GM23338 (cell line): Measurements from ENCODE around the gene FRMD3. TPM values are rescaled to one million over a fixed set of nuclear protein-coding genes. Genes with fewer than 3 reads are reported as not detected.

Experiments used
- ATAC-seq: fragments of 200-7000 bp; cut with Tn5 transposase; 3 replicates; pipeline ENCODE4 v1.9.1; 2020
- DNase-seq: peaks from one replicate; pipeline ENCODE4 v3.0.0-alpha.2; 2015; ENCODE audit warnings: low spot score
- H2AFZ ChIP-seq: fragments of 200-600 bp; sonication (generic); 2 replicates; pipeline ENCODE4 v1.8.0; 2016; ENCODE audit warnings: antibody characterized with exemption, mild to moderate bottlenecking, moderate library complexity
- H3F3A ChIP-seq: fragments of 200-600 bp; sonication (generic); replicated peaks from 2 replicates; pipeline ENCODE4 v1.8.0; 2017; ENCODE audit warnings: antibody characterized with exemption, mixed run types, low read depth
- H3K27ac ChIP-seq: fragments of 200-600 bp; sonication (generic); 2 replicates; pipeline ENCODE4 v1.6.1; 2016; ENCODE audit warnings: low read depth
- H3K27me3 ChIP-seq: fragments of 200-600 bp; sonication (generic); 2 replicates; pipeline ENCODE4 v1.8.0; 2016; ENCODE audit warnings: mild to moderate bottlenecking, mixed run types, moderate library complexity; ENCODE audit not compliant: insufficient read depth
- H3K36me3 ChIP-seq: fragments of 200-600 bp; sonication (generic); 2 replicates; pipeline ENCODE4 v1.8.0; 2016; ENCODE audit warnings: mild to moderate bottlenecking; ENCODE audit not compliant: insufficient read depth
- H3K4me1 ChIP-seq: fragments of 200-600 bp; sonication (generic); 2 replicates; pipeline ENCODE4 v1.8.0; 2016; ENCODE audit warnings: mild to moderate bottlenecking, moderate library complexity; ENCODE audit not compliant: insufficient read depth
- H3K4me2 ChIP-seq: fragments of 200-600 bp; sonication (generic); 2 replicates; pipeline ENCODE4 v1.7.1; 2017; ENCODE audit warnings: mixed run types
- H3K4me3 ChIP-seq: fragments of 200-600 bp; sonication (generic); 2 replicates; pipeline ENCODE4 v1.6.1; 2016; ENCODE audit warnings: mixed run types
- H3K79me2 ChIP-seq: fragments of 200-600 bp; sonication (generic); replicated peaks from 2 replicates; pipeline ENCODE4 v1.8.0; 2017; ENCODE audit warnings: mild to moderate bottlenecking; ENCODE audit not compliant: insufficient read depth
- H3K9me2 ChIP-seq: fragments of 200-600 bp; sonication (generic); 2 replicates; pipeline ENCODE4 v1.8.0; 2017; ENCODE audit not compliant: insufficient read depth
- H4K20me1 ChIP-seq: fragments of 200-600 bp; sonication (generic); replicated peaks from 2 replicates; pipeline ENCODE4 v1.8.0; 2017; ENCODE audit warnings: mild to moderate bottlenecking; ENCODE audit not compliant: insufficient read depth
- H3K27ac Mint-ChIP-seq: 2 replicates; pipeline ENCODE4 v1.8.0; 2020; ENCODE audit warnings: inconsistent platforms, mild to moderate bottlenecking, moderate library complexity, mixed read lengths
- H3K27me3 Mint-ChIP-seq: 3 replicates; pipeline ENCODE4 v1.8.0; 2022; ENCODE audit warnings: low read depth, mild to moderate bottlenecking, moderate library complexity, mixed read lengths, inconsistent platforms; ENCODE audit not compliant: insufficient read depth, poor library complexity
- H3K36me3 Mint-ChIP-seq: 3 replicates; pipeline ENCODE4 v1.8.0; 2021; ENCODE audit warnings: low read depth, mild to moderate bottlenecking, inconsistent platforms, moderate library complexity, mixed read lengths
- H3K4me1 Mint-ChIP-seq: 3 replicates; pipeline ENCODE4 v1.8.0; 2020; ENCODE audit warnings: mild to moderate bottlenecking, inconsistent platforms, mixed read lengths
- H3K4me3 Mint-ChIP-seq: 3 replicates; pipeline ENCODE4 v1.8.0; 2021; ENCODE audit warnings: moderate library complexity, mild to moderate bottlenecking, inconsistent platforms, mixed read lengths
- H3K9me3 Mint-ChIP-seq: 3 replicates; pipeline ENCODE4 v1.8.0; 2020; ENCODE audit warnings: moderate library complexity, mild to moderate bottlenecking, inconsistent platforms, mixed read lengths
- EZH2 ChIP-seq: fragments of 200-600 bp; sonication (generic); IDR thresholded peaks from one replicate; pipeline ENCODE4 v1.8.0; 2017; ENCODE audit warnings: antibody characterized with exemption, mild to moderate bottlenecking, low read depth; ENCODE audit not compliant: unreplicated experiment
- JUNB ChIP-seq: IDR thresholded peaks from one replicate; pipeline ENCODE4 v1.6.1; 2016; ENCODE audit warnings: antibody characterized with exemption; ENCODE audit not compliant: unreplicated experiment
- NANOG ChIP-seq: IDR thresholded peaks from 2 replicates; pipeline ENCODE4 v1.6.1; 2016; ENCODE audit warnings: antibody characterized with exemption, borderline replicate concordance
- POLR2AphosphoS5 ChIP-seq: IDR thresholded peaks from 2 replicates; pipeline ENCODE4 v1.6.1; 2016; ENCODE audit warnings: antibody characterized with exemption, low read depth
- REST ChIP-seq: IDR thresholded peaks from one replicate; pipeline ENCODE4 v1.6.1; 2018; ENCODE audit warnings: antibody characterized with exemption; ENCODE audit not compliant: unreplicated experiment
- STAT1 ChIP-seq: IDR thresholded peaks from one replicate; pipeline ENCODE4 v1.6.1; 2016; ENCODE audit warnings: antibody characterized with exemption; ENCODE audit not compliant: unreplicated experiment
- ZNF114 ChIP-seq: fragments of 250-450 bp; sonication (Bioruptor Pico); IDR thresholded peaks from 2 replicates; pipeline ENCODE4 v1.5.0; 2020; ENCODE audit warnings: mild to moderate bottlenecking, moderate library complexity
- ZNF331 ChIP-seq: fragments of 250-450 bp; sonication (Bioruptor Pico); IDR thresholded peaks from 2 replicates; pipeline ENCODE4 v1.5.0; 2020; ENCODE audit warnings: low read depth, mild to moderate bottlenecking, moderate library complexity
- ZNF462 ChIP-seq: fragments of 250-450 bp; sonication (Bioruptor Pico); IDR thresholded peaks from 2 replicates; pipeline ENCODE4 v1.5.0; 2020; ENCODE audit warnings: mild to moderate bottlenecking, moderate library complexity
- polyA plus RNA-seq: library from polyadenylated mRNA; unstranded; fragments of >200 nt; fragmentation: Nextera tagmentation; extraction: Ambion mirVana; gene quantifications from 2 replicates; pipeline ENCODE4 v1.2.1, GENCODE V29; 2016
- total RNA-seq: library from RNA; depleted of rRNA; stranded (reverse); fragments of >200 nt; shearing (Covaris generic); gene quantifications from 2 replicates; pipeline ENCODE4 v1.2.3, GENCODE V29; 2014
- TF ChIP-seq, protein P1 (sequence below), 2 experiments: fragments of 200-600 bp in 1 of 2; sonication (generic) in 1 of 2; conservative IDR thresholded peaks; 2 replicates each; pipeline versions ENCODE4 v1.5.1 to v1.6.1; 2016 to 2017; ENCODE audit warnings: antibody characterized with exemption in 2 of 2, low read depth in 2 of 2, mild to moderate bottlenecking in 2 of 2, moderate library complexity in 1 of 2
- TF ChIP-seq, protein P2 (sequence below): IDR thresholded peaks from 2 replicates; pipeline ENCODE4 v1.6.1; 2016; ENCODE audit warnings: antibody characterized with exemption

FRMD3 gene
- total and polyA plus RNA-seq, 2 experiments from 2014 or later: 0.47 to 1.2 TPM

GRCh38 chr9:83512621-83513020, 25.6 kb downstream of the FRMD3 start (continued):
- TF ChIP-seq, protein P1, sequence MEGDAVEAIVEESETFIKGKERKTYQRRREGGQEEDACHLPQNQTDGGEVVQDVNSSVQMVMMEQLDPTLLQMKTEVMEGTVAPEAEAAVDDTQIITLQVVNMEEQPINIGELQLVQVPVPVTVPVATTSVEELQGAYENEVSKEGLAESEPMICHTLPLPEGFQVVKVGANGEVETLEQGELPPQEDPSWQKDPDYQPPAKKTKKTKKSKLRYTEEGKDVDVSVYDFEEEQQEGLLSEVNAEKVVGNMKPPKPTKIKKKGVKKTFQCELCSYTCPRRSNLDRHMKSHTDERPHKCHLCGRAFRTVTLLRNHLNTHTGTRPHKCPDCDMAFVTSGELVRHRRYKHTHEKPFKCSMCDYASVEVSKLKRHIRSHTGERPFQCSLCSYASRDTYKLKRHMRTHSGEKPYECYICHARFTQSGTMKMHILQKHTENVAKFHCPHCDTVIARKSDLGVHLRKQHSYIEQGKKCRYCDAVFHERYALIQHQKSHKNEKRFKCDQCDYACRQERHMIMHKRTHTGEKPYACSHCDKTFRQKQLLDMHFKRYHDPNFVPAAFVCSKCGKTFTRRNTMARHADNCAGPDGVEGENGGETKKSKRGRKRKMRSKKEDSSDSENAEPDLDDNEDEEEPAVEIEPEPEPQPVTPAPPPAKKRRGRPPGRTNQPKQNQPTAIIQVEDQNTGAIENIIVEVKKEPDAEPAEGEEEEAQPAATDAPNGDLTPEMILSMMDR (conservative IDR thresholded peaks at IDR 0.05; ENCODE audit: low read depth in 2 of 2): no peak
- TF ChIP-seq, protein P2, sequence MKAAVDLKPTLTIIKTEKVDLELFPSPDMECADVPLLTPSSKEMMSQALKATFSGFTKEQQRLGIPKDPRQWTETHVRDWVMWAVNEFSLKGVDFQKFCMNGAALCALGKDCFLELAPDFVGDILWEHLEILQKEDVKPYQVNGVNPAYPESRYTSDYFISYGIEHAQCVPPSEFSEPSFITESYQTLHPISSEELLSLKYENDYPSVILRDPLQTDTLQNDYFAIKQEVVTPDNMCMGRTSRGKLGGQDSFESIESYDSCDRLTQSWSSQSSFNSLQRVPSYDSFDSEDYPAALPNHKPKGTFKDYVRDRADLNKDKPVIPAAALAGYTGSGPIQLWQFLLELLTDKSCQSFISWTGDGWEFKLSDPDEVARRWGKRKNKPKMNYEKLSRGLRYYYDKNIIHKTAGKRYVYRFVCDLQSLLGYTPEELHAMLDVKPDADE: no peak
- TF ChIP-seq POLR2AphosphoS5: no peak

- no peak for DNase-seq
- ATAC-seq: no peak
- no peaks in the 10 kb centered on the region for H3K36me3 Mint-ChIP-seq
- Histone ChIP-seq H3F3A (no peaks in the 10 kb centered on the region), H3K4me3 (no peak overlapping the region), H2AFZ (no peak overlapping the region), H3K27ac (no peak overlapping the region), H3K4me1 (no peaks in the 10 kb centered on the region), H3K27me3 (no peaks in the 10 kb centered on the region), H3K4me2 (no peak overlapping the region), H3K9me2 (no peaks in the 10 kb centered on the region), H4K20me1 (no peaks in the 10 kb centered on the region), H3K79me2 (no peaks in the 10 kb centered on the region), H3K36me3 (no peaks in the 10 kb centered on the region)
- H3K9me3 Mint-ChIP-seq: no peaks in the 10 kb centered on the region
- peaks cover 3% of the 10 kb centered on the region; the same call in 2 of the 3 replicates for H3K4me1 Mint-ChIP-seq
- peaks cover 2% of the 10 kb centered on the region for H3K27me3 Mint-ChIP-seq
- no peak overlapping the region for H3K27ac Mint-ChIP-seq
- no peak overlapping the region for H3K4me3 Mint-ChIP-seq
- no peak for TF ChIP-seq ZNF331 (CRISPR knock-in tag)
- no peak for TF ChIP-seq POLR2AphosphoS5
- TF ChIP-seq STAT1: no peak
- no peak for TF ChIP-seq JUNB
- no peak for TF ChIP-seq REST
- TF ChIP-seq EZH2: no peak
- no peak for TF ChIP-seq ZNF462 (CRISPR knock-in tag)
- no peak for TF ChIP-seq NANOG
- no peak for TF ChIP-seq ZNF114
Measured at GRCh38 chr9:83511051-83511450, 27.1 kb downstream of the FRMD3 start.
